Right lobe of liver (tissue), 4 donors: ENCODE data around the gene PLPPR2.

Experiments
- CTCF ChIP-seq, 4 donors: fragments of 200-600 bp in 3 of 4; fragments of 450-650 bp in 1 of 4; IDR thresholded peaks; one replicate each; pipeline versions ENCODE4 v1.5.1 to v1.8.0; 2016 to 2022; ENCODE audit warnings: antibody characterized with exemption in 4 of 4, mild to moderate bottlenecking in 2 of 4
- POLR2A ChIP-seq: fragments of 450-650 bp; IDR thresholded peaks from one replicate; pipeline ENCODE4 v1.6.1; 2017; ENCODE audit warnings: antibody characterized with exemption, mild to moderate bottlenecking
- donor health status: DM: no; HTN: no; CAD: no.
- donor health status: DM: no; HTN: no; CAD: no.
- donor health status: DM: no; HTN: yes; CAD: no.

GRCh38 chr19:11323601-11324078 is 31.6 kb upstream of the PLPPR2 start:
- TF ChIP-seq CTCF (IDR thresholded peaks at IDR 0.05): no peak
- TF ChIP-seq POLR2A: peak; percentile 4
